IMR-90 (cell line): ENCODE data around the gene PRH1.

Experiments
- CEBPB ChIP-seq: IDR thresholded peaks from 2 replicates; pipeline ENCODE4 v1.6.1; 2012; ENCODE audit warnings: low read depth, low read length, improper control_type of control experiment
- CTCF ChIP-seq: conservative IDR thresholded peaks from 2 replicates; pipeline ENCODE4 v1.5.1; 2012; ENCODE audit warnings: mild to moderate bottlenecking, low read depth, low read length, improper control_type of control experiment
- FOS ChIP-seq: fragments of 150-350 bp; IDR thresholded peaks from 2 replicates; pipeline ENCODE4 v1.6.1; 2016; ENCODE audit warnings: low read depth, low read length

GRCh38 chr12:10842862-10843261 lies 41.2 kb downstream of the PRH1 start:
- no peak for TF ChIP-seq FOS
- no peak for TF ChIP-seq CTCF
- no peak for TF ChIP-seq CEBPB
